CD4-positive, alpha-beta T cell (primary cell): ENCODE data around the gene FRY. TPM values are rescaled to one million over a fixed set of nuclear protein-coding genes. Genes with fewer than 3 reads are reported as not detected.

Source experiments
- ATAC-seq: fragments of 200-7000 bp; cut with Tn5 transposase; one replicate; pipeline ENCODE4 v1.10.0; 2022; ENCODE audit warnings: mild to moderate bottlenecking; ENCODE audit not compliant: poor library complexity
- CTCF ChIA-PET: fragments of 350-600 bp; sonication (Branson Sonifier 250); formaldehyde crosslinking; loops from one replicate; lab custom pipeline; 2021; ENCODE audit warnings: antibody characterized with exemption, inconsistent platforms; lab: Charles Lee
- POLR2A ChIA-PET: fragments of 350-600 bp; sonication (Branson Sonifier 250); formaldehyde crosslinking; loops from one replicate; lab custom pipeline; 2021; ENCODE audit warnings: antibody characterized with exemption, inconsistent platforms; lab: Charles Lee
- DNase-seq, 14 experiments: peaks; one replicate each; pipeline ENCODE4 v3.0.0-alpha.2; 2013 to 2020; ENCODE audit warnings: mixed read lengths in 2 of 14
- H3K27ac ChIP-seq, 2 donors: one replicate each; pipeline versions ENCODE4 v1.5.1 to v1.7.0; 2013; ENCODE audit warnings: low read length in 2 of 2, low read depth in 1 of 2, mild to moderate bottlenecking in 1 of 2
- H3K27me3 ChIP-seq, 2 experiments: 1 replicate in 1 of 2; 2 replicates in 1 of 2; pipeline versions ENCODE4 v1.6.1 to v1.7.0; 2013; ENCODE audit warnings: low read length in 2 of 2, control low read depth in 1 of 2, mild to moderate bottlenecking in 1 of 2, moderate library complexity in 1 of 2; ENCODE audit not compliant: insufficient read depth in 2 of 2, control insufficient read depth in 1 of 2
- H3K36me3 ChIP-seq: one replicate; pipeline ENCODE4 v1.6.1; 2013; ENCODE audit warnings: low read length, control low read depth; ENCODE audit not compliant: insufficient read depth
- H3K4me1 ChIP-seq: one replicate; pipeline ENCODE4 v1.6.1; 2013; ENCODE audit warnings: low read length, control low read depth; ENCODE audit not compliant: insufficient read depth
- H3K4me3 ChIP-seq: one replicate; pipeline ENCODE4 v1.5.1; 2013; ENCODE audit warnings: mild to moderate bottlenecking, low read length, moderate library complexity
- H3K9me3 ChIP-seq, 2 experiments: 1 replicate in 1 of 2; 2 replicates in 1 of 2; pipeline versions ENCODE4 v1.6.1 to v1.7.0; 2013; ENCODE audit warnings: low read length in 2 of 2, mild to moderate bottlenecking in 2 of 2, control low read depth in 1 of 2, moderate library complexity in 1 of 2; ENCODE audit not compliant: control insufficient read depth in 1 of 2, insufficient read depth in 1 of 2
- H3K27ac Mint-ChIP-seq: one replicate; pipeline ENCODE4 v1.8.0; 2020; ENCODE audit warnings: mixed read lengths
- H3K27me3 Mint-ChIP-seq: one replicate; pipeline ENCODE4 v1.8.0; 2021; ENCODE audit warnings: mixed read lengths
- H3K36me3 Mint-ChIP-seq: one replicate; pipeline ENCODE4 v1.8.0; 2021; ENCODE audit warnings: low read depth, mixed read lengths
- H3K4me1 Mint-ChIP-seq: one replicate; pipeline ENCODE4 v1.8.0; 2021; ENCODE audit warnings: low read depth, mixed read lengths
- H3K4me3 Mint-ChIP-seq: one replicate; pipeline ENCODE4 v1.8.0; 2020; ENCODE audit warnings: mild to moderate bottlenecking, mixed read lengths
- H3K9me3 Mint-ChIP-seq: one replicate; pipeline ENCODE4 v1.8.0; 2020; ENCODE audit warnings: mixed read lengths
- CTCF ChIP-seq: fragments of 200-600 bp; IDR thresholded peaks from one replicate; pipeline ENCODE4 v1.8.0; 2022; ENCODE audit warnings: antibody characterized with exemption, mild to moderate bottlenecking
- intact Hi-C, 2 experiments: fragments of 100-400 bp; cut with DNase I in 1 of 2; cut with micrococcal nuclease in 1 of 2; formaldehyde crosslinking; loops; one replicate each; pipeline versions ENCODE4 v1.15.1 to v1.9.0; 2023 to 2025; cut with DNase I, micrococcal nuclease
- total RNA-seq, 174 experiments: library from RNA in 2 of 174; stranded (reverse) in 2 of 174; gene quantifications; one replicate each; pipeline ENCODE4 v1.2.3 and lab custom pipeline; 2021 to 2026

Gene FRY
- total RNA-seq, 2 experiments from 2014 or later: 13.7 to 18.4 TPM

- H3K27ac Mint-ChIP-seq: no peak overlapping the region
- no peak overlapping the region for H3K4me3 Mint-ChIP-seq
- no peaks in the 10 kb centered on the region for H3K4me1 Mint-ChIP-seq
- ATAC-seq (no peak), DNase-seq (no peak)
- ChIA-PET POLR2A (no interaction called here), CTCF (interaction anchor here (0.8 kb wide), 1 partner anchor 9 kb away, joined by 3 read pairs; no protein-coding TSS in a partner anchor)
- Histone ChIP-seq H3K4me3 (no peak overlapping the region), H3K27me3 (no peaks in the 10 kb centered on the region), H3K9me3 (no peaks in the 10 kb centered on the region), H3K4me1 (no peaks in the 10 kb centered on the region), H3K27ac (no peak overlapping the region), H3K36me3 (no peaks in the 10 kb centered on the region)
- TF ChIP-seq CTCF: no peak
- no peaks in the 10 kb centered on the region for H3K27me3 Mint-ChIP-seq
- peaks cover 8% of the 10 kb centered on the region for H3K36me3 Mint-ChIP-seq
- no peaks in the 10 kb centered on the region for H3K9me3 Mint-ChIP-seq
- intact Hi-C loops: no loop called here
Measured at GRCh38 chr13:32168131-32168530, 136.6 kb downstream of the FRY start.

GRCh38 chr13:32170841-32171240 lies 139.3 kb downstream of the FRY start:
- Histone ChIP-seq H3K4me3 (no peak overlapping the region), H3K27ac (no peak overlapping the region), H3K27me3 (no peaks in the 10 kb centered on the region), H3K4me1 (no peaks in the 10 kb centered on the region), H3K36me3 (no peaks in the 10 kb centered on the region), H3K9me3 (no peaks in the 10 kb centered on the region)
- Mint-ChIP-seq H3K9me3 (no peaks in the 10 kb centered on the region), H3K27me3 (no peaks in the 10 kb centered on the region), H3K4me3 (no peak overlapping the region), H3K36me3 (peaks cover 10% of the 10 kb centered on the region), H3K27ac (no peak overlapping the region), H3K4me1 (no peaks in the 10 kb centered on the region)
- ATAC-seq (no peak), DNase-seq (no peak)
- intact Hi-C loops: no loop called here
- TF ChIP-seq CTCF: no peak
- ChIA-PET CTCF (no interaction called here), POLR2A (no interaction called here)

GRCh38 chr13:32173881-32174280 lies 142.3 kb downstream of the FRY start:
- Mint-ChIP-seq H3K27ac (no peak overlapping the region), H3K27me3 (no peaks in the 10 kb centered on the region), H3K36me3 (peaks cover 15% of the 10 kb centered on the region), H3K4me1 (no peaks in the 10 kb centered on the region), H3K9me3 (no peaks in the 10 kb centered on the region), H3K4me3 (no peak overlapping the region)
- Histone ChIP-seq H3K4me1 (no peaks in the 10 kb centered on the region), H3K9me3 (no peaks in the 10 kb centered on the region), H3K27me3 (no peaks in the 10 kb centered on the region), H3K4me3 (no peak overlapping the region), H3K27ac (no peak overlapping the region), H3K36me3 (no peaks in the 10 kb centered on the region)
- intact Hi-C loops: no loop called here
- ChIA-PET POLR2A (no interaction called here), CTCF (no interaction called here)
- ATAC-seq (no peak), DNase-seq (no peak)
- TF ChIP-seq CTCF: no peak
